Gastroesophageal sphincter (tissue), 3 donors: ENCODE data around the gene GUCY1A2.

ENCODE experiments used
- CTCF ChIP-seq, 4 experiments: fragments of 200-600 bp in 2 of 4; fragments of 450-650 bp in 2 of 4; sonication (generic) in 1 of 4; IDR thresholded peaks; one replicate each; pipeline ENCODE4 v1.5.1; 2017 to 2019; ENCODE audit warnings: antibody characterized with exemption in 4 of 4, mild to moderate bottlenecking in 2 of 4, moderate library complexity in 2 of 4
- POLR2A ChIP-seq, 2 donors: fragments of 450-650 bp; IDR thresholded peaks; one replicate each; pipeline ENCODE4 v1.6.1; 2017; ENCODE audit warnings: antibody characterized with exemption in 2 of 2, mild to moderate bottlenecking in 2 of 2, moderate library complexity in 1 of 2

- TF ChIP-seq CTCF (IDR thresholded peaks at IDR 0.05) (no peak), POLR2A (IDR thresholded peaks at IDR 0.05) (no peak)
These were observed 58.9 kb downstream of the GUCY1A2 start for GRCh38 chr11:106959386-106959785.
